ENCODE measurements around the gene IRX6.

IRX6 gene

DNA sequence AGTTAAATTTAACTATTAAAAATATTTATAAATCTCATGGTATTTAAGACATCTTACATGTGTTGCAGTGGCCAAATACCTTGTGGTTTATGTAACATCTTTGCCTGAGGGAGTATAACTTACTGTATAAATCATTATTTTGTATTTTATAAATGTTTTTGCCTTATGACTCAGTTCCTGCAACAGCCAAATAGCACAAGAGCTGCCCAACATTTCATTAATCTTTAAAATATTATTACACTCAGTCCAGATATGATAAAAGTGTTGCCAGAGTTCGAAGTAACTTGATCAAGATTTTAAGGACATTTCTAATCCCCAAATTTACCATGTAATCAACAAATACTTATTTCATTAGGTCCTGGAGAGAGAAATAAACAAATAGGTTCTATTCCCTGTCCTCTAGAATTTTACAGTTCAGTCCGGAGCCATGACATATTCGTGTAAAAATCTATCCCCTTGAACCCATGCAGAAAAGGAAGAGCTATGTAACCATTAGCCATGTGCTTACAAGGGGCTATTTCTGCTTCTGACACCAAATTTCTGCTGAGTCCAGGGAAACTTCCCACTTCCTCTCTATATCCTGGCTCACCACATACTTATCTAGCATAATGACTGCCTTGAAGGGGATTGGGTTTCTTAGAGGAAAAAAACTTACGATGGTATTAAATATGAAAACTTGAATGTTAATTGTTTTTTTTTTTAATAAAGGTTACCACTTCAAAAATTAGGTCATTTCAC lies 44.0 kb downstream of the IRX6 start:
- peak; percentile 54 for DNase-seq (ENCODE audit: low spot score)

DNA sequence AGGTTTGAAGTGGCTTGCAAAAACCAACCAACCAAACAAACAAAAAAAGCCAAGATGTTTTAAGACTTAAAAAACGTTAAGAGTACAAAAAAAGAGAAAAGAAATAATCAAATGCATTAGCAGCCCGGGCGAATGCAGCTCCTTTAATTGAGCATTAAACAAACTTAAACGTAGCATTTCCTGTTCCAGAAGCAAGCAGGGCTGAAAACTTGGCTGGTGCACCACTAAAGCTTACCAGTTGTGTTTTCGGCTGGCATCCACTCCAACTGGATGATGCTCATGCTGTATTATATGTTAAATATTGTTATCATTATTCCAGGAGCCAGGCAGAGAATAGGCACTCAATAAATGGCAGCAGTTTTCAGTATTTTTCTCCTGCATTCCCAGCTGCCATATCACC lies 45.1 kb downstream of the IRX6 start:
- no peak for DNase-seq (ENCODE audit: low spot score)

DNA sequence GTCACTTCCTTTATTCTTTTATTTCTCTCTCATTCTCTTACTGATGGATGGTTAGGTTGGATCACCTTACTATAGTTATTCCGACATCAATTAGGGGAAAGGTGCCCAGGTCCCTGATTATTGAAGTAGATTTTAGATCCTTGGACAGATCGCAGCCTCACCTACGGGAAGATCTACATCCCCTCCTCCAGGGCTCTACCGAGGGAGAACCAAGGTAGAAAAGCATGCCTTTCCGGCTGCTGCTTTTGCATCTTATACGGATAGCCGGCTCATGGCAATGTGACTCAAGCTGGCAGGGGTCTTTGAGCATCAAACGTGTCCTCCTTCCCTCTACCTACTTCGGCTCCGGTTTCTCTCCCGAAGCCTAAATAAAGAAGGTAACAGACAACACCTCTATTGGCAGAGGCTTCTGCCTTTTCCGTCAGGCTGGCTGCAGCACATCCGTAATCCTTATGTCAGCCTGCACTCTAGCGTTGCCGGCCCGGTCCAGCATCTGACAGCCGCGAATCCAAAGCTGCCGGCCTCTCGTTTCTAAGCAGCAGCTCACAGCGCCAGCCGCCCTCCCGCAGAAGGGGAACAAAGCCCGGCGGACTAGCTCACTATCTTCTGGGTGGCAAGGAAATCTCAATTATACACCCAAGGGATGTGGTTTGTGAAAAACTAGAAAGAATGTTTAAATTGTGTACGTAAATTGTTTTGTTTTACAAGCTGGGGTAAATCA lies 46.9 kb downstream of the IRX6 start:
- peak; percentile 69 for DNase-seq (ENCODE audit: low spot score)

DNA sequence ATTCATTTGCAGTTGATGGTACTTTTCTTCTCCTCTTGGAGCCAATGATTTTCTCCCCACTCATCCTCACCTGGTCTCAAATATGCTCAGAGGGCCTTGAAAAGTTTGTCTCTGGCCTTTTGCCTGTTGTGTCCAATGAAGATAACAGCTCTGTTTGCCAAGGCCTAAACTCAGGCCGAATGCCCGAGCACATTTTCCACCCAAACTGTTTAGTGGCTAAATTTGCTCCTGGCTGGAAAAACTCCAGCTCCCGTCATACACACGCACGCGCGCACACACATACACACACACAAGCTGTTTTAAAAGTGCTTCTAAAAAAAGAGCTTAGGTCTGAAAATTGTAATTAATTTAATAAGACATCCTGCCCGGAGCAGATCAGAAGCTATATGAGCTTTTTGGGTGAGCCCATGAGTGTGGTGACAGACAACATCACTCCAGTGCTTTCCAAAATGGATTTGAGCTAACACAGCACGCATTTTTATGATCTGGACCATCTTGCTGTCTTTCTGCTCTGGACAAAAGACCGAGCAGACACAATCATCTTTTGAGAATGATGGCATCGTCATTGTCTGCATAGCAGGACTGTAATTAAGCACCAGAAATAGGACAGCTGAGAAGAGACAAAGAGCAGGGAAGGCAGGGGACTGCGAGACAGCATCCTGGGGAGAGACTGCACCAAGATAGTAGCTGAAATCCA lies 48.9 kb downstream of the IRX6 start:
- DNase-seq (ENCODE audit: low spot score): no peak

DNA sequence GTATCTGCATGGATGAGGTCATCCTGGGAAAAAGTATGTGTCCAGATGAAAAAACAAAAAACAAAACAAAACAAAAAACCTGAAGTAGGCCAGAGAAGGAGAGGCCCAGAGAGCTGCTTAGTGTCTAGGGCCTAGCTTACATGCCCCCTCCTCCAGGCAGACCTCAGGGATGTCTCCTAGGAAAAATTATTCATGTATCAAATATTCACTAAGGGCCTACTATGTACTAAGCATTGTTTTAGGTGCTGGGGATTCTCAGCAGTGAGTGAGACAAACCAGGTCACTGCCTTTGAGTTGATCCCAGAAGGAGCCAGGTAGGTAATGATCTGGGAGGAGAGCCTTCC lies 49.5 kb downstream of the IRX6 start:
- no peak for DNase-seq (ENCODE audit: low spot score)

DNA sequence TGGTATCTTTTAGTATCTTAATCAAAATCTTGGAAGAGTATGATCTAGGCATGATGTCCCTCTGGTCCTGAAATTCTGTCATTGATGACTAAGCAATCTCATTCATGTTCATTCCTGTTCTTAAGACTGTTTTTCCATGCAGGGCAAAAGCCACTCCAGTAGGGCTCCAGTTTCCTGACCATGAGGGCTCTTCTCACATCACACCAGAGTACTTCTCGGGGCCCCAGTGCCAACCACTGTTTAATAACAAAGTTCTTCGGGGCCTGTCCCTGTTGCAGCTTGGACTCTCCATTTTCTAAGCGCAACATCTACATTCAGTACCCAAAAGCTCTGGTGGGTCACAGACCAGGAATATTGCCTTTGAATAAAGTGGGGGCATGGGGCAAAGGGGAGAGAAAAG lies 52.0 kb downstream of the IRX6 start:
- no peak for DNase-seq (ENCODE audit: low spot score)

DNA sequence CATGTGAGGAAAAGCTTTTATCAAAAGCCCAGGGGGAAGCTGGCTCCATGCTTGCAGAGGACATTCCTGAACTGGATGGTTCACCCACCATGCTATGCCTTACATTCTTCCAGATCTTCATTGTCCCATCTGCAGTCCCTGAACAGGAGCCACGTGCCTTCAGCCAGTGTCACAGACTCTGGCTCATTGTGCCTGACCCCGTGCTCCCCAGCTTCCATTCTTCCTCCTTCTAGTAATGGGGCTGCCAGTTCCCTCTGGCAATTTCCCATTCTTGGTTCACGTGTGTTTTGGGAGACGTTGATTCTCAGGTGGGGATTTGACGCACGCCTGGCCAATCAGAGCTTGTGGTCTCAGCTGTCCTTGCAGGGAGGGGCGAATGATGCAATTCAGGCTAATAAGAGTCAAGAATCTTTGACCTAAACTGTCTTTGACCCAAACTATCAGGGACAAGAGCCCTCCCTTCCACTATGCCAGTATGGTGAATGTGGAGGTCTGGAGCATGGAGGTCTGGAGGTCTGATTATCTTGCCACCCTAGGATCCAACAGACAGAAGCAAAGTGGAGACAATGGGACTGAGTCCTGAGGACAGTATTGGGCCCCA lies 52.7 kb downstream of the IRX6 start:
- no peak for DNase-seq (ENCODE audit: low spot score)

DNA sequence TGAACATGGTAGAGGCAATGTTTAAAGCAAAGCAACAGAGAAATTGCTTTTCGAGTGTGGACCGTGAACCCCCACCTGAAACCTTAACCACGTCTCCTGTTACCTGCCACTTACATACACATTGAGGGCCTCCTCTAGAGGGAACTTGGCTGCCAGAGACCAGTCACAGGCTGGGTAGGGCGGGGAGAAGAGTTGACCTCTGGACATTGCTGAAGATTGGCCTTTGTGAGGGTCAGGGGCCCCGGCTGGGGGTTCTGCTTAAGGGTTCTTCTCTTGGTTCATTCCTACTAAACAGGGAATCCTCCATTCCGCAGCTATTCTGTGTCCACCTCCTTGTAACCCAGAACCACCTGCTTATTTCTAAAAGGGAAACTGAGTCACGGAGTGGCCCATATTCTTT lies 53.8 kb downstream of the IRX6 start:
- no peak for DNase-seq (ENCODE audit: low spot score)

DNA sequence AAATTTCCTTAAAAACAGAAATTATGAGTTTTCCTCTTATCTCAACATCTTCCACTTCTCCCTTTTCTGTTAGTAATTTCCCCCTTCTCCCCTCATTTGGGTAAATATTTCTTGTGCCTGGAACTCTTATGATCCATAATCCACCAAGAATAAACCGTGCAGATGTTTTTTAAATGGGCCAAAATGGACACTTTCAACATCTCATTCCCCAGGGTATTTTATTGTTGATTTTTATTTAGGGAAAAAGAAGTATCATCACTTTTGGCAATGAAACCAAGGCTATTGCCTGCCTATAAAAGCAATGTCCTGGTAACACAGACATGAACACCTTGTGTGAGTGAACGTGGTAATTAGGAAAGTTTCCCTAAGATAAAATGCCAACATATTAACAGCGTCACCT lies 54.6 kb downstream of the IRX6 start:
- no peak for DNase-seq (ENCODE audit: low spot score)

DNA sequence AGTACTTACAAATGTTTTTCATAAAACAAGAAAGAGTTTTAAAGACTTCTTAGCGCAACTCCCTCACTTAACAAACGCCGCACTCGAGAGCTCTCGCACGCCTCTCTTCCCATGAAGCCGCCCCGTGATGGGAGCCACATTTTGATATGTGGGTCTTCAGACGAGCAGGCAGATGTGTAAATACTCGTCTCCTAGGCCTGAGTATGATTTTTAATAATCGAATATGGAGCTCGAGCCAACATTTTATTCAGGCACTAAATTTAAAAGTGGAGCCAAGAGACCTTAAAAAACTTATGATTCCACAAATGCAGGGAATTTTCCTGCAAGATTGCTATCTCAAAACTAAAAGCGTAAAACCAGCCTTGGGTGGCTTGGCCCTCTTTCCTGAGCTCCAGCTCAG lies 55.4 kb downstream of the IRX6 start:
- no peak for DNase-seq (ENCODE audit: low spot score)

DNA sequence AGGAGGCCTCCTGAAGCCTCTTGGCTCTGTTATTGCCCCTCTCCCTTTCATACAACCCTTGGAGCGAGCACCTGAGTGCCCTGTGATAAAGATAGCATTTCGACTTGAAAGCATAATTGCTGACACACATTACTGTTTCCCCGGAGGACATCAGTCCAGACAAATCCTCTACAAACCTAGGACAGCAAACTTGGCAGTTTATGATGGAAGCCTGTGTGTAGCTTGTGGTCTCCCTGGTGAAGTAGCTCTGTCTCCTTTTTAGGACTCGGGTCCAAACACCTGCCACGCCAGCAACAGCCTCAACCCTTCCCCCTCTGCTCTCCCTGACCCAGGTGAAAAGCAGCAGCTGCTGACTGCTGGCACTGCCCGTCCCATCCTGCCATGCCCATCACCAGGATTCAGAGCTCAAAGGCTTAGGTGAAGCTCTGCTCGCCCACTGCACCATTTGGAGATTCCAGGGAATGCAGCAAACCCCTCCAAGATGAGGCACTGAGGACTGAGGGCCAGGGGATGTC lies 55.9 kb downstream of the IRX6 start:
- DNase-seq (ENCODE audit: low spot score): no peak
